ENCODE measurements around the gene CEMIP2.

Gene CEMIP2

DNA sequence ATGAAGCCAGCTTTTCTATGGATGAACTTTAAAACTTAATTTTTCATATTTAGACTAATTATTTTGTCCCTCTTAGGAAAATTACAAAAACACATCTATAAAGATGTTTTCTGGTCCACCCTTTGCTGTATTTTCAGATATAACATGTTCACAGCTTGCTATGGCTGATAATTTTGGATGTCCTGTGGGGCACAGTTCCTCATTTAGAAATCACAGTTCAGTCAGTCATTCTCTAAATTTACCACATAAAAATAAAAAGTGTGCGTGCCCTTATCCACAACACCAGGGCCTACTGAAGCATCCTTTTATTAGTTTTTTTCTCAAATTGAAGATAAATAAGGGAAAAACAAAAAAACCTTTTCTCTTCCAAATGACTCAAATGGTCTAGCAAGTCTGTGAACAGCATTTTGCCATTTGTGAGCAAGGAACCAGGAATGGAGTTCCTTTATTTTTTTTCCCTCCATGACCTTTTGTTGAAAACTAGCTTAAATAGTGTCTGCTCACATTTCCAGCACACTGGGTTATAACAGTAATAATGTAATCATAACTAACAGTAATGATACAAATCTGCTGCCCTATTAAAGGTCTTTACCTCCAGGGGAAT is 87.1 kb downstream of the CEMIP2 start:
- Histone ChIP-seq H3K4me3 (replicated peaks; ENCODE audit: insufficient read depth, low read length) (no peak overlapping the region), H3K27me3 (ENCODE audit: insufficient read depth, poor library complexity, severe bottlenecking) (no peaks in the 10 kb centered on the region), H3K27ac (replicated peaks) (no peak overlapping the region)
- peak; percentile 24; the same call in 1 of the 2 replicates for TF ChIP-seq SPI1 (IDR thresholded peaks at IDR 0.05; ENCODE audit: borderline replicate concordance, low read depth)
- no peak for TF ChIP-seq GABPA (IDR thresholded peaks at IDR 0.05; ENCODE audit: low read depth)
- no peak for TF ChIP-seq POLR2AphosphoS5 (IDR thresholded peaks at IDR 0.05; ENCODE audit: low read depth)
- DNase-seq (ENCODE audit: low read depth in 1 of 2, low spot score in 1 of 2), result no peak

DNA sequence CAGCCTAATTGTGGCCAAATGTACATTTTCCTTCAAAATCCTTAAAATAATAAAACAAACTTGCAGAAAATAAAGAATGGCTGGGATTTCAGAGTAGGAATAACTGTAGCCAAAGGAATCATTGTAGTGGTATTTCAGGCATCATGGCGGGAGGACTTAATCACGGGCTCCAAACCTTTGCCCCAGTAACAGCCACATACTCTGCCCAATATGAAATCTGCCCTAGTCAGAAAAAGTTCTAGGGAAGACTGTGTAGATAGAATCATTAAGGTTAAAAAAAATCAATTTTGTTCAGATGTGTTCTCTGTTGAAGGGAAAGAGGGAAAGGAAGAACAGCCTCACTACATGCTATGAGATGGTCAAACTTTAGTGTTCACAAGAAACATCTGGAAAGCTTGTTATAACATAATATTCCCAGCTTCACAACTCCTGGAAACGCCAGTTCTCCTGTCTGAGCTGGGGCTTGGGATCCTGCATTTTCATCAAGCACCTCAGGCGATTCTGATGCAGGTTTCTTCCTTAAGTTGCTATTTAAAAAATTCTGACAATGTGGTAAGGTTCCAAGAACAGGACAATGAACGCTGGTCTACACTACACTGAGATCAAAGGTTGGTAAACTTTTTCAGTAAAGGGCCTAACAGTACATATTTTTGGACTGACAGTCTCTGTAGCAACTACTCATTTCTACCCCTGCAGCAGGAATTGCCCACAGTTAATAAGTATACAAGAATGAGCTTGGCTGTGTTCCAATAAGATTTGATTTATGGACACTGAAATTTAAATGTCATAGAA is 87.9 kb downstream of the CEMIP2 start:
- no peak overlapping the region for H3K27ac ChIP-seq (replicated peaks)
- no peak for TF ChIP-seq GABPA (IDR thresholded peaks at IDR 0.05; ENCODE audit: low read depth)
- TF ChIP-seq, protein P1, sequence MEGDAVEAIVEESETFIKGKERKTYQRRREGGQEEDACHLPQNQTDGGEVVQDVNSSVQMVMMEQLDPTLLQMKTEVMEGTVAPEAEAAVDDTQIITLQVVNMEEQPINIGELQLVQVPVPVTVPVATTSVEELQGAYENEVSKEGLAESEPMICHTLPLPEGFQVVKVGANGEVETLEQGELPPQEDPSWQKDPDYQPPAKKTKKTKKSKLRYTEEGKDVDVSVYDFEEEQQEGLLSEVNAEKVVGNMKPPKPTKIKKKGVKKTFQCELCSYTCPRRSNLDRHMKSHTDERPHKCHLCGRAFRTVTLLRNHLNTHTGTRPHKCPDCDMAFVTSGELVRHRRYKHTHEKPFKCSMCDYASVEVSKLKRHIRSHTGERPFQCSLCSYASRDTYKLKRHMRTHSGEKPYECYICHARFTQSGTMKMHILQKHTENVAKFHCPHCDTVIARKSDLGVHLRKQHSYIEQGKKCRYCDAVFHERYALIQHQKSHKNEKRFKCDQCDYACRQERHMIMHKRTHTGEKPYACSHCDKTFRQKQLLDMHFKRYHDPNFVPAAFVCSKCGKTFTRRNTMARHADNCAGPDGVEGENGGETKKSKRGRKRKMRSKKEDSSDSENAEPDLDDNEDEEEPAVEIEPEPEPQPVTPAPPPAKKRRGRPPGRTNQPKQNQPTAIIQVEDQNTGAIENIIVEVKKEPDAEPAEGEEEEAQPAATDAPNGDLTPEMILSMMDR (IDR thresholded peaks at IDR 0.05; ENCODE audit: insufficient read depth, low read length), result no peak
- TF ChIP-seq, protein P2, sequence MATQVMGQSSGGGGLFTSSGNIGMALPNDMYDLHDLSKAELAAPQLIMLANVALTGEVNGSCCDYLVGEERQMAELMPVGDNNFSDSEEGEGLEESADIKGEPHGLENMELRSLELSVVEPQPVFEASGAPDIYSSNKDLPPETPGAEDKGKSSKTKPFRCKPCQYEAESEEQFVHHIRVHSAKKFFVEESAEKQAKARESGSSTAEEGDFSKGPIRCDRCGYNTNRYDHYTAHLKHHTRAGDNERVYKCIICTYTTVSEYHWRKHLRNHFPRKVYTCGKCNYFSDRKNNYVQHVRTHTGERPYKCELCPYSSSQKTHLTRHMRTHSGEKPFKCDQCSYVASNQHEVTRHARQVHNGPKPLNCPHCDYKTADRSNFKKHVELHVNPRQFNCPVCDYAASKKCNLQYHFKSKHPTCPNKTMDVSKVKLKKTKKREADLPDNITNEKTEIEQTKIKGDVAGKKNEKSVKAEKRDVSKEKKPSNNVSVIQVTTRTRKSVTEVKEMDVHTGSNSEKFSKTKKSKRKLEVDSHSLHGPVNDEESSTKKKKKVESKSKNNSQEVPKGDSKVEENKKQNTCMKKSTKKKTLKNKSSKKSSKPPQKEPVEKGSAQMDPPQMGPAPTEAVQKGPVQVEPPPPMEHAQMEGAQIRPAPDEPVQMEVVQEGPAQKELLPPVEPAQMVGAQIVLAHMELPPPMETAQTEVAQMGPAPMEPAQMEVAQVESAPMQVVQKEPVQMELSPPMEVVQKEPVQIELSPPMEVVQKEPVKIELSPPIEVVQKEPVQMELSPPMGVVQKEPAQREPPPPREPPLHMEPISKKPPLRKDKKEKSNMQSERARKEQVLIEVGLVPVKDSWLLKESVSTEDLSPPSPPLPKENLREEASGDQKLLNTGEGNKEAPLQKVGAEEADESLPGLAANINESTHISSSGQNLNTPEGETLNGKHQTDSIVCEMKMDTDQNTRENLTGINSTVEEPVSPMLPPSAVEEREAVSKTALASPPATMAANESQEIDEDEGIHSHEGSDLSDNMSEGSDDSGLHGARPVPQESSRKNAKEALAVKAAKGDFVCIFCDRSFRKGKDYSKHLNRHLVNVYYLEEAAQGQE (IDR thresholded peaks at IDR 0.05; ENCODE audit: insufficient replicate concordance, low read depth), result no peak
- TF ChIP-seq POLR2AphosphoS5 (IDR thresholded peaks at IDR 0.05; ENCODE audit: low read depth), result no peak
- no peak for TF ChIP-seq SPI1 (IDR thresholded peaks at IDR 0.05; ENCODE audit: borderline replicate concordance, low read depth)
- no peak overlapping the region for H3K4me3 ChIP-seq (replicated peaks; ENCODE audit: insufficient read depth, low read length)
- DNase-seq (ENCODE audit: low read depth in 1 of 2, low spot score in 1 of 2), result no peak
- H3K27me3 ChIP-seq (ENCODE audit: insufficient read depth, poor library complexity, severe bottlenecking), result no peaks in the 10 kb centered on the region

DNA sequence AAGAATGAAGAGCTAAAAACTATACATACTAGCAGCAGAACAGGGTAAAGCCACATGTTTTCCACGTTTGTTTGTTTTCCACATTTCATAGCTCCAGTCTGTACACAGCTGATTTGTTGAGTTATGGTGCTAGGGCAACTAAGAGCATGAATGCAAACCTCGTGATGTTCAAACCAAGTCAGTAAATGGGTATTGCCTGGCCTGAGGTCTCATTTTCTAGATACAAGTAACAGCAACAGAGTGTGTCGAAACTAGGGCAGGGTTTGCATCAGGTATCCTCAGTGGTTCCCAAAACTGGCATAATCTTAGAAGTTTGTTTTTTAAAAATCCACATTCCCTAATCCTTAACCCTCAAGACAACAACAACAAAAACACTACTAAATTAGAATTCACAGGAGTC is 89.3 kb downstream of the CEMIP2 start:
- no peak overlapping the region for H3K4me3 ChIP-seq (replicated peaks; ENCODE audit: insufficient read depth, low read length)
- DNase-seq (ENCODE audit: low read depth in 1 of 2, low spot score in 1 of 2), result no peak
- H3K27ac ChIP-seq (replicated peaks), result no peak overlapping the region
- TF ChIP-seq, protein P1 (IDR thresholded peaks at IDR 0.05; ENCODE audit: insufficient read depth, low read length), result no peak
- no peak for TF ChIP-seq GABPA (IDR thresholded peaks at IDR 0.05; ENCODE audit: low read depth)
- no peak for TF ChIP-seq POLR2AphosphoS5 (IDR thresholded peaks at IDR 0.05; ENCODE audit: low read depth)
- no peak for TF ChIP-seq SPI1 (IDR thresholded peaks at IDR 0.05; ENCODE audit: borderline replicate concordance, low read depth)
- TF ChIP-seq, protein P2 (IDR thresholded peaks at IDR 0.05; ENCODE audit: insufficient replicate concordance, low read depth), result no peak
- no peaks in the 10 kb centered on the region for H3K27me3 ChIP-seq (ENCODE audit: insufficient read depth, poor library complexity, severe bottlenecking)

DNA sequence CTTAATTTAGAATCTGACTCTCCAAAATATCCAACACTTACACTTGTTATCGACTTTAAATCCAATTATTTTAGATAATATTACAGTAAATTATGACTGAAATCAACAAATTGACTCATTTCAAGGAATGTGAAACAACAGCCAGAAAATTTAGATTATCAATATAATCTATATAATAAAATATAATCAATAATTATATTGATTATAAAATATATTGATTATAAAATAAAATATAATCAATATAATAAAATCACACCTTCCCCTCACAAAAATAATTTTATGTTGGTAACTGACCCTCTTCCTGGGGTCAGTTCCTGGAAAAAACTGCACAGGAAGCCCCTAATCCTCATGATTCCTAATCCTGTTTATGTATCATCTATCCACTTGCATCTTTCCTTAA is 91.1 kb downstream of the CEMIP2 start:
- Histone ChIP-seq H3K4me3 (replicated peaks; ENCODE audit: insufficient read depth, low read length) (no peak overlapping the region), H3K27ac (replicated peaks) (no peak overlapping the region), H3K27me3 (ENCODE audit: insufficient read depth, poor library complexity, severe bottlenecking) (no peaks in the 10 kb centered on the region)
- TF ChIP-seq GABPA (IDR thresholded peaks at IDR 0.05; ENCODE audit: low read depth) (no peak), POLR2AphosphoS5 (IDR thresholded peaks at IDR 0.05; ENCODE audit: low read depth) (no peak), SPI1 (IDR thresholded peaks at IDR 0.05; ENCODE audit: borderline replicate concordance, low read depth) (no peak)
- TF ChIP-seq, protein P2 (IDR thresholded peaks at IDR 0.05; ENCODE audit: insufficient replicate concordance, low read depth), result no peak
- no peak for DNase-seq (ENCODE audit: low read depth in 1 of 2, low spot score in 1 of 2)

All from HL-60 (cell line).